Fibroblast of the conjunctiva (primary cell): ENCODE measurements around the gene DDN.

ENCODE experiments used
- DNase-seq: peaks from one replicate; pipeline ENCODE4 v3.0.0-alpha.2; 2010; ENCODE audit warnings: low read depth

The DDN gene

DNA sequence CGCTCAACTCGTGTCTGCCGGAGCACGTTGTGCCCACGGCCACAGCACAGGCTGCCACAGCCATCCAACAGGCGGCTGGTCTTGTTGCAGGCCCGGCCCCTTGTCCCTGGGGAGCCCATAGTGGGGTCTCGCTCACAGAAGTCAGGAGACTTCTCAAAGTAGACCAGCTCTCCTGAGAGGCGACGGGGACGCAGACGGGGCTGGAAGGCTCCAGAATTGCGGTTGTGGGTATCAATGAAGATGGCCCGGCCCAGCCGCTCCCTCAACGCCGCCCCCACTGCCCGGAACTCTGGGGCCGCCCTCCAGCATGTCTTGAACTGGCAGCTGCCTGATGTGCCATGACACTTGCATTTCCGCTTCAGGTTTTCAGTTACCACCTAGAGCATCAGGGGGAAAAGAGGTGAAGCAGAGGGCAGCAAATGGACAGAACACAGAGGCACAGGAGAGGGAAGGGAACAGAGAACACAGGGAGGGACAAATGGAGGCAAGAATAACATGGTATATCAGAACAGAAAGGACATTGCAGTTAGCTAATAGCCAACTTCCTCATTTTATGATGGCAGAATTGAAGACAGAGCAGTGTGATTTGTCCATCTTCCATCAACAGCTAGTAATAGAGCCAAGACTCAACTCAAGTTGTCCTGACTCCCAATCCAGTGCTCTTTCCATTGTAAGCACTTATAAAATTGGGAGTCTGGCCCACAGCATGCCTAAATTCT is 32.8 kb downstream of the DDN start:
- DNase-seq = no peak

DNA sequence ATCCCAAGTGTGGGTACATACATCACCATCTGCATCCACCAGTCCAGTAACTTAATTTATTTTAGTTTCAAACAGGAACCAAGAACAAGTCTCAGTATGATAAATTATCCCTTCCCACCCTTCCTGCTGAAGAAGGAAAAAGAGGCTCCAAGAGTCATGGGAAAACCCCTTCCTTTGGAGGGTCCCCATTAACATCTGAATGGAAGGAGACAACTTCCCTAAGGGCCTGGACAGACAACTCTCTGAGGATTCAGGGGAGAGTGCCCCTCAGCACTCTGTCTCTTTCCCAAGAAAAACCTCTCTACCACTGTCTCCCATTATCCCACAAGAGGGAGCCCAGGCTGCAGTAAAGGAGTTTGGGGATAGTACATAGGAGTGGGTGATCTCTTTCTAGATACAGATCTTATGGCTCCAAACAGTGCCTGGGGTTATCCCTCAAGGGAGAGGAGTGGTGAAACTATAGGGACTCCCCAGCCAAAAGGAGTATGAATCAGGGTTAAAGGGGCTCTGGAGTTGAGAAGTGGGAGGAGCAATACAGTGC is 33.8 kb downstream of the DDN start:
- DNase-seq = no peak

DNA sequence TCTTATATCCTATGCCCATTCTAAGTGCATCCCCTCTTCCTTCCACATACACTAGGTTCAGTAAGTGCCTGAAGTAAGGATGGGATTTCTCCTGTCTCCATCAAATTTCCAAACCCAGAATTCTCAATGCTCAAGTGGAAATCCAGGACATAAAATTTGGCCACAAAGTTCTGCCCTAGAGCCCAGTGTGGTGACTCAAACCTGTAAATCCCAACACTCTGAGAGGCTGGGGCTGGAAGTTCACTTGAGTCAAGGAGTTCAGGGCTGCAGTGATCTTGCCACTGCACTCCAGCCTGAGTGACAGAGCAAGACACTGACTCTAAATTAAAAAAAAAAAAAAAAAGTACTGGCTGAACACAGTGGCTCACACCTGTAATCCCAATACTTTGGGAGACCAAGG is 37.4 kb downstream of the DDN start:
- DNase-seq = no peak

DNA sequence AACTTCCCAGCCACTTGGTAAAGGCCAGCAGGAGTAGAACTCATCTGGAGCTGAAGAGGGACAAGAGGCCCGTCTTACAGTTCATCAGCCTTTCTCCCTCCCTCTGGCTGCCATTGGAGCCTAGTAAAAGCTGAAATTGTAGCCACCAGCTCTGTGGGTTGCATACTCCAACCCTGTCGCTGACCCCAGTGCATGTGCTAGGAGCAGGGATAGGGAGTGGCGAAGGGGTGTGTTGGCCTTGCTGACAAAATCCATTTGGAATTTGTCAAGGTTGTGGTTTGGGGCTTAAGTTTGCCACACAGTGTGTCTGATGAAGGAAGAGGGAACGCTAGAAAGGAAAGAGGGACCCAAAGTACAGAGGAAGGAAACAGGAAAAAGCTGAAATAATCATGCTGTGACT is 37.8 kb downstream of the DDN start:
- no peak for DNase-seq

DNA sequence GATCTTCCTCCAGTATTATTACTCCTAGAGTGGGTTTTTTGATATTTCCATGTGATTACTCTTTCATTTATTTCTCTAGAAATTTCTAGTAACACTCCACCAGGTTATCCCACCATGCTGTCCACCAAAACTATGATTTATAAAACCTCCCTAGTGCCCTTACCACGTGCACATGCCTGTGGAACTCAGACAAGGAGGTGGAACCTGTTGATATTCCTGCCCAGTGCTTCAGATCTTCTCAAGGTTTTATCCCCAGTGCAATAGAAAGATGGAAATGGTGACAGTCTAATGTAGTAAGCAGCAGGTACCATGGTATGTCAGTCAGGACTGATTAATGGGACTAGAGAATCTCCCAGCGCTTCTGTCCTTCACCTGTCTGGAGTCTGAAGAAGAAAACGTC is 38.3 kb downstream of the DDN start:
- no peak for DNase-seq

DNA sequence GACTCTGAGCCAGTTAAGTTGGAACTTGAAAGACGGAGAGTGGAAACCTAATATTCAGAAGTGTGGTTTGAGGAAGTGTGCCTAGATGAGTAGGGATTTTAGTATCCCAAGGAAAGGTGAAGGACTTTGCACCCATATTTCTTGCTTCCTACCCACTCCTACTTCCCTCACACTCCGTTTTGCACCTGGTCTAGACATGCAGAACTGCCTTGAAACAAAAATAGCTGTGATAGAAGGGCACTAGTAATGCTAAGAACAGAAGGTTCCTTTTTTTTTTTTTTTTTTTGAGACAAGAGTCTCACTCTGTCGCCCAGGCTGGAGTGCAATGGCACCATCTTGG is 41.2 kb downstream of the DDN start:
- DNase-seq = no peak

DNA sequence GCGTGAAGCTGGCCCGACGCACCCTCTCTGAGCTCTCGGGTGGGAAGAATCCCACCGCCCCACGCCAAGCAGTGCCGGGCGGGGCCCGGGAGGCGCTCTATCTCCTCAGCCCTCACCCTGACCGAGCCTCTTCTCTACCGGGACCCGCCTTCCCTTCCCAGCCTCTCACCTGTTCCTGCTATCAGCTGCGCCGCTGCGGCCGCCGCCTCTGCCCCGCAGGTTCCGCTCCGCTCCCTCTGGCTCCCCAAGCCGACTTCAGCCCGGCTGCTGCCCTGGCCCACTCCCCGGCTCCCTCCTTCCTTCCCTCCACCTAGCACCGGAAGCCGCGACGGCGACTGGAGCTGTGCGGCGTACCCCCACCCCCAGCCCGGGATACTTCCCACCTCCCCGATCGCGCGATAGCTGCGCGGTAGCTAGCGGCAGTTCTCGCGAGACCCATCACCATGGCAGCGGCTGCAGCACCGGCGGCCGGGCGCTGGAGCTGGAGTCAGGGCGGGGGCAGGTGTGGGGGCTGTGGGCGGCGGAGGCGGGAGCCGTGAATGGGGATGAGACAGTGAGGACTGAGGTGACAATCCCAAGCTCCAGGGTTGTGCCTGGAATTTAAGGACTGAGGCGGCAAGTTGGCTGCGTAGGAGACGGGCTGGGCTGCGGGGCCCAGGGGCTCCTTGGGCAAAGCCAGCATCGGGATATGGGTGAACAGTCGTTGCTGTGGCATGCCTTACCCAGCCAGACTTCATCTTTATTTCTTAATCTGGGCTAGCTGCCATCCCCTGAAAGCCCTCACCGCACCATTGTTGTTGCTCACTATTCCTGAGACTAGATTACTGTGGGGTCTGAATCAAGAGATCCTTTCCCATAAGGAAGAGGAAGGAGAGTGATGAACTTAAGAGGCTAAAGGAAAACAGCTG is 41.8 kb downstream of the DDN start, which contains the start of gene ARF3:
Gene ARF3, minus strand, starts transcription at position 347 of the 908 bp plus-strand sequence. CDS start 16,392 bp downstream, outside the sequence.
- DNase-seq = peak; percentile 85

DNA sequence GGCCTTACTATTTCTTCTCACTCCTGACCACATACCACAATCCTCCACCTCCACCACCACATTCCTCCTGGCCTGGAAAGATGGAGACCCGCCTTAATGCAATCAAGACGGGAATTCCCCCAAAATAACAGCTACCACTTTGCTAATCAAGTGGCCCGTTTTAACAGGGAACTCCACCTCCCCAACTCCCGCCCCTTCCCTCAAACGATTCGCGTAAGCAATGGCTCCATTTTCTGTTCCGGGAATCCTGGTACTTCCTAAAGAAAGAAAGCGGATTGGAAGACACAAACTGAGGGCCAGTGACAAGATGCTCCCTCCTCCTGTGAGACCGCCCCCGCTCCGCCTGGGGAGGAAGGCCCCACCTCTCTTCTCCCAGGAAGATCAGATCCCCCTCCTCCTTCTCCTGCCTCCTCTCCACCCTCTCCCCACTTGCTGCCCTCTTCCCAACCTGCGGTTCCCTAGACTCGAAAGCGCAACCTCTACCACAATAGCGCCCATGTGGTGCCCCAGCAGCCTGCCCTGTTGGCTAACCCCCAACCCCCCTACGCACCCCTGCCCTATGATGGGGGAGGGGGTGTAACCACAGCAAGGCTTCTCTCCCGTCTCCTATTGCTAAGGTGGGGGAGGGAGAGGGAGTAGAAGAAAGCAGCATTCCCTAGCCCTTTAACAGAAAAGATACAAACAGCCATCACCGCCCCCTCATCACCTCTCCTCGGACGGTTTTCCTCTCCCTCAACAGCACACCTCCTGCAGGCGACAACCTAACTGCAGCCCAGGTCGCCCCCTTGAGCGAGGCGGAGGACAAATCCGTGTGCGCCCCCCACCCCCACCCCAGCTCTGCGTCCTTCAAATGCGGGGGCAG is 42.7 kb downstream of the DDN start:
- DNase-seq = peak; percentile 92

DNA sequence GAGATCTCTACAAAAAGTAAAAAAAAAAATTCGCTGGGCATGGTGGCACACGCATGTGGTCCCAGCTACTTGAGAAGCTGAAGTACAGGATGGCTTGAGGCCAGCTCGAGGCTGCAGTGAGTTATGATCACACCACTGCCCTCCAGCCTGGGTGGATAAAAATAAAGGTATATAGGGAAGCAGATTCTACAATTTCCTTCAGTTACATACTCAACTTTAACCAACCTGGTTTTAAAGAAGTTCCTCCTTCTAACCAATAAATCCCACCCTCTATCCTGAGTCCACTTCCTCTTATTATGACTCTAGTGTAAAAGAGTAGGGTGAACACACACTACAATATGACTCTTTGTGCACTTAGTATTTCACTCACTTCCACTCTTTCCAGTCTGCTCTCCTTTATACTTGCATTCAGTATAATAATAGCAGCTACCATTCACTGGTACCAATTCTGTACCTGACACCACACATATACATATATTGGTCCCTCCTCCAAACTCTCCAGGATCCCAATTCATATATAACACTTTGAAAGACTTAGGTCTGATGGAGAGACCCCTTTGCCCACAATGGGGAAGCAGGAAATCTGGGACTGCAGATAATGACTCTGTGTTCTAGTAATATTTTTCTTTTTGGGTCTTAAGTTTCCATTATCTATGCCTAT is 44.2 kb downstream of the DDN start:
- DNase-seq = no peak

DNA sequence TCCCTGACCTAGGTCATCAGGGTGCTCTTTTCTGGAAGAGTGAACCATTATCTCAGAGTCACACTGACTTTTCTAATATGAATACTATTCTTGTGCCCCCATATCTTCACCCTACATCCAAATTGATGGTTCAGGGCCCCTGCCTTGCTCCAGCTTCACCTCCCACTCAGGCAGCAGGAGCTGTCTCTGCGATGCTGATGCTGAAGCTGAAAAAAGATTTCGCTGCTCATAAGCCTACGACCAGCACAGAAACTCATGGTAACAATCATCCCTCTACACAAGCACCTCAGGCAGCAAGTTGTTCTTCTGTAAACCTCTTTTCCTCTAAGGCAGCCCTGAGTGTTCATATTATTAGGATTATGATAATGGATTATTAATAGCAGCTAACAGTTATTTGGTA is 45.1 kb downstream of the DDN start:
- DNase-seq = no peak

DNA sequence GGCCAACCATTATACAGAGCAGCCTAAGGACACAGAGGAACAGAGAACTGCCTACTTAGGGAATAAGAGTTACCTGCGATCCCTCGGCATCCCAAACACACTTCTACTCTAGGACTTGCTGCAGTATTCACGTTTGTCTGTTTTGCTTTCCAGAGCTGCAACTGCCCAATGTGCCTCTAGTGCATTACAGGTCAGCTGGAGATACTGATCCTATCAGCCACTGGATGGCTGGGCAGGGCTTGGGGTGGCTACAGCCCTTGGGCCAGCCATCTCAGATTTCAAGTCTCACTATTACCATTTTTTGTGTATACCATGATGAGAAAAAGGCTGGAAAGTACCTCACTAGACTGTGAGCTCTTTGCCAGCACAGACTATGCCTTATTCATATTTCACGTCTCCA is 46.5 kb downstream of the DDN start:
- no peak for DNase-seq

DNA sequence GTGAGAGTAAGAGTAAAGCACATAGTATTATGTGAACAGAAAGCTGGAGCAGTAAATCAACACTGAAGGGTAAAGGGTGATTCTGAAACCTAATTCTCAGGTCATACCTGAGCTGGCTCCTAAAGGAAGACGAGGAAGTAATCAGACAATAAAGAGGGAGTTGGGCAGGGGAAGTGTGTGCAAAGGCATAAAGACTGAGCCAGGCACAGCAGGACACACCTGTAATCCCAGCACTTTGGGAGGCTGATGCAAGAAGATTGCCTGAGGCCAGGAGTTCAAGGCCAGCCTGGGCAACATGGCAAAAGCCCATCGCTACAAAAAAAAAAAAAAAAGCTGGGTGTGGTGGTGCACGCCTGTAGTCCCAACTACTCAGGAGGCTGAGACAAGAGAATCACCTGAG is 51.4 kb downstream of the DDN start:
- no peak for DNase-seq

DNA sequence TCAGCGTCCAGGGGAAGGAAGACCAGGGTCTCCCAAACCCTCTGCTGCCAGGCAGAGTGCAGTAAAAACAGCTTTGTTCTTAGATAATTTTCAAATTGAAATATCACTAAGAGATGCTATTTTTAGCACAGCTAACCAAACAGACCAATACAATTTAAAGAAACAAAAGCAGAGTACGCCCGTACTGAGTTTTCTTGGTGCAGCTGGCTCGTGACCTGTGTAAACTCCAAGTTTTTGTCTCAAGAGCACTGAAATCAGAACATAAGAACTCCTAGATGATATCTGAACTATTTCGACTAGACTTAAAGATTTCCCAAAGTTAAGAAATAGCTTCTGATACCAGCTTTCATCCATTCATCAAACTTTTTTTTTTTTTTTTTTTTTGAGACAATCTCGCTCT is 52.2 kb downstream of the DDN start:
- DNase-seq = no peak

DNA sequence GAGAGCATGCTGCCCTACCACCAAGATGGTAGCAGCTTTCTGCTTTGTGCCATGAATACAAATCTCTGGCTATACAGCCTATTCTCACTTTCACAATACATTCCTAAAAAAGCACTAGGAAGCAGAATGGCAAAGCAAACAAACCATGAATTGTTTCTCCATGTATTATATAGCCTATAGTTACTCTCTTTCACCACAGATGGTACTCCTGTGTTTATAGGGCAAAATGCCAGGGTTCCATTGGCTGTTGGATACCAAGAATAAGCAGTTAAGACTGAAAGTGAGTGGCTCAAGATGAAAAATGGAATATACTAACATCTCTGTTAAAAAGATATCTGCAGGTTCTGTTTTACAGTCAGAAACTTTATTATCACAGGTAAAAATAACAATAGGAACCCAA is 53.0 kb downstream of the DDN start:
- no peak for DNase-seq
